GM19099 (cell line): ENCODE results near the gene C6orf136.

Experiments
- POLR2A ChIP-seq: IDR thresholded peaks from 3 replicates; pipeline ENCODE4 v1.6.1; 2011; ENCODE audit warnings: low read depth; ENCODE audit not compliant: insufficient read length; ENCODE audit errors: extremely low read depth

C6orf136 gene

GRCh38 chr6:30686908-30687658 is 40.1 kb downstream of the C6orf136 start:
- peak; percentile 66 for TF ChIP-seq POLR2A

DNA sequence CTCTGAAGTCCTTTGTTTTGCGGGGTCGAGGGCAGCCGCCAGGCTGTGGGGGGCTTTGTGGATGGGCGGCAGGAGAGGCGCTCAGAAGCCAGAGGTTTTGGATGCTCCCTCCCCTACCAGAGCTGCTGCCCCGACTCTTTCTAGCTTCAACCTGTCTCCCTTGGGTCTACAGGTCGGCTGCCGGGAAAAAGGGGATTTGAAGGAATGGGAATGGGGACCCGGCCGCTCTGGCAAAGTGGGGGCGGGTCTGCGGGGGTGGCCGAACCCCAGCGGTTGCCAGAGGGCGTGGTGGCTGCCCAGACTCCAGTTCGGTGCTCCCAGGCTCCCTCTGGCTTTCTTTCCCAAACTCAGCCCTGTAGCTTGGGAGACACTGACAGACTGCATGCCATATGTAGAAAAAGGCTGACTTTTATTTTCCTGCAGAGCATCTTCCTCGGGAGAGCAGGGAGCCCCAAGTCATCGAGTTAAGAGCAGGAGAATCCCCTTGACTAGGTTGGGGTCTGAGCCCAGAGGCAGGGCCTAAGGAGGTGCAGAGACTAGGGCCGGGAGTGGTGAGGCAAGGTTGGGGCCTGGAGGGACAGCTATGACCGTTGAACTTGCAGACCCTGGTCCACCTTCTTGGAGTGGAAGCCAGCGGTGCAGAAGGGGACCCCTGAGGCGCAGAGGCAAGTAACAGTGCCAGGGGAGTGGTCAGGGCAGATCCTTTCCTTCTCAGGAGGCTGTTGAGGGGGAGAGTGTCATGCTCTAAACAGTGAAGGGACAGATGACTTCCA is 40.9 kb downstream of the C6orf136 start:
- peak; percentile 51 for TF ChIP-seq POLR2A

DNA sequence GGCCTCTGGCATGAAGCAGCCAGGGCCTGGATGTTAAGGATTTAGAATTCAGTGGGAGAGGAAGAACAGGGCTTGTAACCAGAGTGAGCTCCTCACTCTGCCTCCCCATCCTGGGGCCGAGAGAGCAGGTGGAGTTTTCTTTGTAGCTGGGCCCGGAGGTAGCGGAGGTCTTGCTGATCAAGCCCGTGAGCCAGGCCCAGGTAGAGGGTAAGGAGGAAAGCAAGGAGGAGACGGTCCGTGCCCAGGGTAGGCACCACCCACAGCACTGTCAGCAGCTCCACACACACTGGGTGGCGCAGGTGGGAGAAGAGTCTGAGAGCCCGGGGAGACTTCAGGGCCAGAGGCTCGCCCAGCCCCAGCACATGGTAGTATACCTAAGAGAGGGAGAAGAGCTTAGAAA is 41.6 kb downstream of the C6orf136 start:
- TF ChIP-seq POLR2A: peak; percentile 23

GRCh38 chr6:30689022-30689865 is 42.3 kb downstream of the C6orf136 start:
- TF ChIP-seq POLR2A: peak; percentile 31

GRCh38 chr6:30689985-30690384 is 43.1 kb downstream of the C6orf136 start:
- TF ChIP-seq POLR2A: no peak

- TF ChIP-seq POLR2A: peak; percentile 63
Measured at GRCh38 chr6:30690403-30691207, 43.7 kb downstream of the C6orf136 start, which contains the start of gene NRM. TSS of gene NRM (minus strand) at chr6:30690984. CDS start at chr6:30690974, 10 bp downstream.

DNA sequence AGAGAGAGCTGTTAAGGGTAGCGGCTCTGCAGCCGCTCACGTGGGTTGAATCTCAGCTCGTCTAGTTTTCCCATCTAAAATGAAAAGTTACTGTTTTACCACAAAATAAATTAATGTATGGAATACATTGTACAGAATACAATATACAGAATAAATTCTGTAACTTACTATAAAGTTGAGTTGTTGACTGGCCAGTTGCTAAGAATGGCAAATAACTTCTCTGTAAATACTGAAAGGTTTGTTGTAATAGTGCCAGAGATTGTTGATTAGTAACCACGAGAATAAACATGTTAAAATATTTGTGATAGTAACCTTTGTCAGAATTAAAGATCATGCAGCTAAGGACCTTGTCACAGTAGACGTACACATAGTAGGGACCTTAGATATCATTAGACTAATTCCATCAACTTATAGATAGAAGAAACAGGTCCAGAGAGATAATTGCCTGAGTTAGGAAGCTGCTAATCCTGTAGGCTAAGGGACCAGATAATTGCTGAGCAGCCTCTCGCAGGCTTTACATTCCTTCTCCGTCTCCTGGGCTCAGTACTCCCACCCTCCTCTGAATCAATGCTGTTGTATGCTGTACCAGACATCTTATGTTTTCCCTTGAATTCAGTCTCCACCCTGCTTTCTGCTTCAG is 44.4 kb downstream of the C6orf136 start:
- no peak for TF ChIP-seq POLR2A

- TF ChIP-seq POLR2A: no peak
Measured at GRCh38 chr6:30696432-30696831, 49.5 kb downstream of the C6orf136 start.

GRCh38 chr6:30700340-30700739 is 53.4 kb downstream of the C6orf136 start:
- no peak for TF ChIP-seq POLR2A
